NT2/D1 (cell line): ENCODE data around the gene MPC1.

Experiments
- SUZ12 ChIP-seq: IDR thresholded peaks from 2 replicates; pipeline ENCODE4 v1.6.1; 2011; ENCODE audit not compliant: insufficient read length, insufficient read depth; ENCODE audit errors: extremely low read depth
- YY1 ChIP-seq: IDR thresholded peaks from 2 replicates; pipeline ENCODE4 v1.6.1; 2011; ENCODE audit not compliant: insufficient read length, insufficient read depth
- ZNF274 ChIP-seq: IDR thresholded peaks from 2 replicates; pipeline ENCODE4 v1.6.1; 2011; ENCODE audit warnings: mild to moderate bottlenecking, low read depth, low read length

DNA sequence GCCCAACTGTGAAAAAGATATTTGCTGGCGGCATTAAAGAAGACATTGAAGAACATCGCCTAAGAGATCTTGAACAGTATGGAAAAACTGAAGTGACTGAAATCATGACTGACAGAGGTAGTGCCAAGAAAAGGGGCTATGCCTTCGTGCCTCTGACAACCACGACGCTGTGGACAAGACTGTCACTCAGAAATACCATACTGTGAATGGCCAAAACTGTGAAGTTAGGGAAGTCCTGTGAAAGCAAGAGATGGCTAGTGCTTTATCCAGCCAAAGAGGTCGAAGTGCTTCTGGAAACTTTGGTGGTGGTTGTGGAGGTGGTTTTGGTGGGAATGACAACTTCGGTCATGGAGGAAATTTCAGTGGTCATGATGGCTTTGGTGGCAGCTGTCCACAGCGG, 47.9 kb downstream of the MPC1 start:
- TF ChIP-seq SUZ12 (no peak), YY1 (no peak), ZNF274 (no peak)
